H9 (cell line): ENCODE results near the gene LHPP. TPM values are rescaled to one million over a fixed set of nuclear protein-coding genes. Genes with fewer than 3 reads are reported as not detected.

Experiments
- DNase-seq: peaks from one replicate; pipeline ENCODE4 v3.0.0-alpha.2; 2017
- H2AFZ ChIP-seq: one replicate; pipeline ENCODE4 v1.6.1; 2013; ENCODE audit warnings: mild to moderate bottlenecking, low read length, control low read depth, moderate library complexity
- H2AK5ac ChIP-seq: 2 replicates; pipeline ENCODE4 v1.6.1; 2013; ENCODE audit warnings: low read length, control low read depth, mixed read lengths; ENCODE audit not compliant: insufficient read length
- H2BK120ac ChIP-seq: one replicate; pipeline ENCODE4 v1.6.1; 2013; ENCODE audit warnings: low read depth, mild to moderate bottlenecking, low read length, control low read depth, inconsistent platforms; ENCODE audit not compliant: poor library complexity, severe bottlenecking
- H2BK12ac ChIP-seq: 2 replicates; pipeline ENCODE4 v1.6.1; 2013; ENCODE audit warnings: low read length, control low read depth, mixed read lengths, low read depth; ENCODE audit not compliant: insufficient read length
- H2BK15ac ChIP-seq: 2 replicates; pipeline ENCODE4 v1.6.1; 2013; ENCODE audit warnings: low read depth, low read length, control low read depth
- H2BK20ac ChIP-seq: one replicate; pipeline ENCODE4 v1.6.1; 2013; ENCODE audit warnings: low read depth, mild to moderate bottlenecking, low read length, control low read depth, inconsistent platforms; ENCODE audit not compliant: poor library complexity, severe bottlenecking
- H2BK5ac ChIP-seq: 2 replicates; pipeline ENCODE4 v1.6.1; 2013; ENCODE audit warnings: low read length, control low read depth, mixed read lengths; ENCODE audit not compliant: insufficient read length
- H3K14ac ChIP-seq: 2 replicates; pipeline ENCODE4 v1.6.1; 2013; ENCODE audit warnings: low read length, control low read depth; ENCODE audit not compliant: insufficient read depth
- H3K18ac ChIP-seq: 2 replicates; pipeline ENCODE4 v1.6.1; 2013; ENCODE audit warnings: low read depth, mild to moderate bottlenecking, mixed read lengths, low read length, control low read depth; ENCODE audit not compliant: insufficient read length
- H3K23ac ChIP-seq: 2 replicates; pipeline ENCODE4 v1.6.1; 2013; ENCODE audit warnings: low read length, control low read depth, mixed read lengths, low read depth; ENCODE audit not compliant: insufficient read length
- H3K23me2 ChIP-seq: 2 replicates; pipeline ENCODE4 v1.6.1; 2013; ENCODE audit warnings: low read depth, mild to moderate bottlenecking, mixed read lengths, low read length, control low read depth; ENCODE audit not compliant: insufficient read length, poor library complexity, severe bottlenecking
- H3K27ac ChIP-seq: 2 replicates; pipeline ENCODE4 v1.5.1; 2013; ENCODE audit warnings: low read length, control low read depth, mixed read lengths, low read depth; ENCODE audit not compliant: insufficient read length
- H3K27me3 ChIP-seq: 2 replicates; pipeline ENCODE4 v1.6.1; 2013; ENCODE audit warnings: low read length, control low read depth, inconsistent platforms; ENCODE audit not compliant: insufficient read depth
- H3K4ac ChIP-seq: 2 replicates; pipeline ENCODE4 v1.6.1; 2013; ENCODE audit warnings: low read depth, mild to moderate bottlenecking, control low read depth, inconsistent platforms, low read length, moderate library complexity
- H3K4me1 ChIP-seq: 2 replicates; pipeline ENCODE4 v1.6.1; 2013; ENCODE audit warnings: low read length, control low read depth, inconsistent platforms; ENCODE audit not compliant: insufficient read depth
- H3K4me2 ChIP-seq: 2 replicates; pipeline ENCODE4 v1.6.1; 2013; ENCODE audit warnings: low read length, control low read depth, mixed read lengths; ENCODE audit not compliant: insufficient read length, insufficient read depth
- H3K56ac ChIP-seq: 2 replicates; pipeline ENCODE4 v1.6.1; 2013; ENCODE audit warnings: low read depth, mild to moderate bottlenecking, mixed read lengths, low read length, control low read depth; ENCODE audit not compliant: insufficient read length
- H3K79me1 ChIP-seq: 2 replicates; pipeline ENCODE4 v1.6.1; 2013; ENCODE audit warnings: low read depth, mild to moderate bottlenecking, moderate library complexity, low read length, control low read depth, inconsistent platforms; ENCODE audit not compliant: insufficient read depth, poor library complexity, severe bottlenecking
- H3K79me2 ChIP-seq: 2 replicates; pipeline ENCODE4 v1.6.1; 2013; ENCODE audit warnings: low read length, control low read depth, inconsistent platforms; ENCODE audit not compliant: insufficient read depth
- H3K9ac ChIP-seq: 2 replicates; pipeline ENCODE4 v1.6.1; 2013; ENCODE audit warnings: low read length, control low read depth, mixed read lengths; ENCODE audit not compliant: insufficient read length; ENCODE audit errors: extremely low read depth
- H3K9me3 ChIP-seq: one replicate; pipeline ENCODE4 v1.6.1; 2013; ENCODE audit warnings: low read depth, low read length, inconsistent platforms; ENCODE audit not compliant: control insufficient read depth
- H3T11ph ChIP-seq: one replicate; pipeline ENCODE4 v1.6.1; 2013; ENCODE audit warnings: mild to moderate bottlenecking, low read length, control low read depth, inconsistent platforms
- H4K20me1 ChIP-seq: one replicate; pipeline ENCODE4 v1.6.1; 2013; ENCODE audit not compliant: control insufficient read depth, insufficient read length, insufficient read depth
- H4K5ac ChIP-seq: 2 replicates; pipeline ENCODE4 v1.6.1; 2013; ENCODE audit warnings: low read depth, mild to moderate bottlenecking, mixed read lengths, low read length, control low read depth; ENCODE audit not compliant: insufficient read length
- H4K8ac ChIP-seq: replicated peaks from 2 replicates; pipeline ENCODE4 v1.6.1; 2013; ENCODE audit warnings: low read length, control low read depth, mixed read lengths, low read depth; ENCODE audit not compliant: insufficient read length
- H4K91ac ChIP-seq: 2 replicates; pipeline ENCODE4 v1.6.1; 2013; ENCODE audit warnings: low read depth, mild to moderate bottlenecking, moderate library complexity, mixed read lengths, low read length, control low read depth; ENCODE audit not compliant: insufficient read length
- H3K27ac Mint-ChIP-seq, 3 experiments: 2 replicates in 2 of 3; 3 replicates in 1 of 3; pipeline ENCODE4 v1.8.0; 2020 to 2021; ENCODE audit warnings: mixed read lengths in 3 of 3, mild to moderate bottlenecking in 1 of 3, moderate library complexity in 1 of 3
- H3K27me3 Mint-ChIP-seq: 2 replicates; pipeline ENCODE4 v1.8.0; 2021; ENCODE audit warnings: low read depth, mild to moderate bottlenecking, moderate library complexity, mixed read lengths
- H3K36me3 Mint-ChIP-seq, 3 experiments: 2 replicates in 2 of 3; 3 replicates in 1 of 3; pipeline ENCODE4 v1.8.0; 2020 to 2021; ENCODE audit warnings: low read depth in 3 of 3, mixed read lengths in 3 of 3; ENCODE audit not compliant: insufficient read depth in 1 of 3
- H3K4me1 Mint-ChIP-seq, 2 experiments: 2 replicates each; pipeline ENCODE4 v1.8.0; 2020; ENCODE audit warnings: mixed read lengths in 2 of 2
- H3K4me3 Mint-ChIP-seq, 2 experiments: 2 replicates in 1 of 2; 3 replicates in 1 of 2; pipeline ENCODE4 v1.8.0; 2020 to 2021; ENCODE audit warnings: mild to moderate bottlenecking in 2 of 2, mixed read lengths in 2 of 2, moderate library complexity in 1 of 2
- H3K9me3 Mint-ChIP-seq, 2 experiments: 2 replicates in 1 of 2; 3 replicates in 1 of 2; pipeline ENCODE4 v1.8.0; 2020; ENCODE audit warnings: mild to moderate bottlenecking in 2 of 2, mixed read lengths in 2 of 2, moderate library complexity in 1 of 2
- WGBS: extraction: QIAGEN DNeasy Blood & Tissue Kit; methylation state at CpG from one replicate; pipeline ENCODE4 v1.1.7; 2013; ENCODE audit warnings: missing lambda C conversion rate, low lambda C conversion rate, mixed read lengths; ENCODE audit not compliant: insufficient read length; ENCODE audit errors: extremely low coverage; 5-methylcytosine and 5-hydroxymethylcytosine counted together
- total RNA-seq: library from RNA; stranded (reverse); gene quantifications from 2 replicates; pipeline ENCODE4 v1.2.1, GENCODE V29; 2021
- TF ChIP-seq, protein P1 (sequence below): fragments of 200-600 bp; sonication (generic); conservative IDR thresholded peaks from 3 replicates; pipeline ENCODE4 v1.8.0; 2021; ENCODE audit warnings: antibody characterized with exemption, mild to moderate bottlenecking

LHPP gene
- total RNA-seq, 1 experiment from 2014 or later: 29.6 TPM

- no peak overlapping the region for H3K27ac Mint-ChIP-seq
- peaks cover 4% of the 10 kb centered on the region for H3K27me3 Mint-ChIP-seq
- no peak overlapping the region for H2BK12ac ChIP-seq
Observed at GRCh38 chr10:124602121-124602561, 140.5 kb downstream of the LHPP start.

More at GRCh38 chr10:124602121-124602561, 140.5 kb downstream of the LHPP start:
- Histone ChIP-seq H4K5ac (no peak overlapping the region), H2AK5ac (no peak overlapping the region), H2BK5ac (no peak overlapping the region), H3K18ac (no peak overlapping the region), H3K56ac (no peak overlapping the region), H4K20me1 (no peaks in the 10 kb centered on the region), H2BK120ac (no peak overlapping the region), H3K14ac (no peak overlapping the region; the same call in 1 of the 2 replicates), H2AFZ (no peak overlapping the region), H3K27ac (no peak overlapping the region), H3K9ac (no peak overlapping the region), H3K23ac (no peak overlapping the region), H3K27me3 (no peaks in the 10 kb centered on the region), H3K79me2 (no peaks in the 10 kb centered on the region), H2BK15ac (no peak overlapping the region), H4K91ac (no peak overlapping the region), H3K4me2 (no peak overlapping the region), H3K9me3 (no peaks in the 10 kb centered on the region), H4K8ac (no peak overlapping the region), H3K79me1 (no peaks in the 10 kb centered on the region), H3K4ac (no peak overlapping the region), H3K23me2 (no peaks in the 10 kb centered on the region), H2BK20ac (no peak overlapping the region), H3K4me1 (no peaks in the 10 kb centered on the region), H3T11ph (no peak overlapping the region)
- no CpG with 5 or more reads among the region's 12 CpGs for WGBS
- no peaks in the 10 kb centered on the region for H3K36me3 Mint-ChIP-seq
- H3K4me3 Mint-ChIP-seq: no peak overlapping the region; a peak in 1 of 5 replicates
- H3K9me3 Mint-ChIP-seq: no peaks in the 10 kb centered on the region
- DNase-seq: no peak
- TF ChIP-seq, protein P1, sequence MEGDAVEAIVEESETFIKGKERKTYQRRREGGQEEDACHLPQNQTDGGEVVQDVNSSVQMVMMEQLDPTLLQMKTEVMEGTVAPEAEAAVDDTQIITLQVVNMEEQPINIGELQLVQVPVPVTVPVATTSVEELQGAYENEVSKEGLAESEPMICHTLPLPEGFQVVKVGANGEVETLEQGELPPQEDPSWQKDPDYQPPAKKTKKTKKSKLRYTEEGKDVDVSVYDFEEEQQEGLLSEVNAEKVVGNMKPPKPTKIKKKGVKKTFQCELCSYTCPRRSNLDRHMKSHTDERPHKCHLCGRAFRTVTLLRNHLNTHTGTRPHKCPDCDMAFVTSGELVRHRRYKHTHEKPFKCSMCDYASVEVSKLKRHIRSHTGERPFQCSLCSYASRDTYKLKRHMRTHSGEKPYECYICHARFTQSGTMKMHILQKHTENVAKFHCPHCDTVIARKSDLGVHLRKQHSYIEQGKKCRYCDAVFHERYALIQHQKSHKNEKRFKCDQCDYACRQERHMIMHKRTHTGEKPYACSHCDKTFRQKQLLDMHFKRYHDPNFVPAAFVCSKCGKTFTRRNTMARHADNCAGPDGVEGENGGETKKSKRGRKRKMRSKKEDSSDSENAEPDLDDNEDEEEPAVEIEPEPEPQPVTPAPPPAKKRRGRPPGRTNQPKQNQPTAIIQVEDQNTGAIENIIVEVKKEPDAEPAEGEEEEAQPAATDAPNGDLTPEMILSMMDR: no peak
- peaks cover 4 to 9% of the 10 kb centered on the region in 2 experiments; a peak in 3 of 4 replicates for H3K4me1 Mint-ChIP-seq
